Measurements from ENCODE around the gene BICC1. TPM values are rescaled to one million over a fixed set of nuclear protein-coding genes. Genes with fewer than 3 reads are reported as not detected.

Gene BICC1
- total RNA-seq, 1 donor from 2014 or later = 58.0 TPM

DNA sequence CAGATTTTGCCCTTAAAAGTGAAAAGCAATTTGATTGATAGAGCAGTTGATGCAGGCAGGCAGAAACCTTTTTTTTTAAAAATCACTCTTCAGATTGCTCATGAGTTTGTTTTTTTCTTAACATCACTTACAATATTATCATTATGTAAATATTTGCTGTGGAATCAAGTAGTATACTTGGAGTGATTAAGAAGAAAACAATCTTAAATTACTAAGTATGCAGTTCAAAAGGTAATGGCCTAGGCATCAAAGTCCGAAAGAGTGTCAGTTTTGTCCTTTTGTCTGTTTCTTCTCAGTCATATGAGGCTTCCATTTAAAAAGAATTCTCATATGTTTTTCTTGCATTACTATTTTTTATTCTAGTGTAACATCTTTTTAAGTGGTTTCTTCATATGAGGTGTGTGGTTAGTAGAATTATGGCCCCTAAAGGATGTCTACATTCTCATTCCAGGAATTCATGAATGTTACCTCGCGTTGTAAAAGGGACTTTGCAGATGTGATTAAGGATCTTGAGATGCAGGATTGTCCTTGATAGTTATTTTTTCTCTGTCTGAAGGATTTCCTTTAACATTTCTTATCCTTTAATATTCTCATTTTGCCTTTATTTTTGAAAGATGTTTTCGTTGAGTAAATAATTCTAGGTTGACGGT lies 44.0 kb downstream of the BICC1 start:
- peaks cover 1% of the 10 kb centered on the region for H3K36me3 ChIP-seq (ENCODE audit: control insufficient read depth, insufficient read depth, low read length)
- H3K4me3 ChIP-seq (ENCODE audit: low read depth, low read length) = no peak overlapping the region
- DNase-seq (ENCODE audit: low read depth) = no peak
- TF ChIP-seq, protein P1, sequence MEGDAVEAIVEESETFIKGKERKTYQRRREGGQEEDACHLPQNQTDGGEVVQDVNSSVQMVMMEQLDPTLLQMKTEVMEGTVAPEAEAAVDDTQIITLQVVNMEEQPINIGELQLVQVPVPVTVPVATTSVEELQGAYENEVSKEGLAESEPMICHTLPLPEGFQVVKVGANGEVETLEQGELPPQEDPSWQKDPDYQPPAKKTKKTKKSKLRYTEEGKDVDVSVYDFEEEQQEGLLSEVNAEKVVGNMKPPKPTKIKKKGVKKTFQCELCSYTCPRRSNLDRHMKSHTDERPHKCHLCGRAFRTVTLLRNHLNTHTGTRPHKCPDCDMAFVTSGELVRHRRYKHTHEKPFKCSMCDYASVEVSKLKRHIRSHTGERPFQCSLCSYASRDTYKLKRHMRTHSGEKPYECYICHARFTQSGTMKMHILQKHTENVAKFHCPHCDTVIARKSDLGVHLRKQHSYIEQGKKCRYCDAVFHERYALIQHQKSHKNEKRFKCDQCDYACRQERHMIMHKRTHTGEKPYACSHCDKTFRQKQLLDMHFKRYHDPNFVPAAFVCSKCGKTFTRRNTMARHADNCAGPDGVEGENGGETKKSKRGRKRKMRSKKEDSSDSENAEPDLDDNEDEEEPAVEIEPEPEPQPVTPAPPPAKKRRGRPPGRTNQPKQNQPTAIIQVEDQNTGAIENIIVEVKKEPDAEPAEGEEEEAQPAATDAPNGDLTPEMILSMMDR (IDR thresholded peaks at IDR 0.05; ENCODE audit: insufficient read depth, low read length, poor library complexity, severe bottlenecking) = no peak
- no peaks in the 10 kb centered on the region for H3K27me3 ChIP-seq (ENCODE audit: control insufficient read depth, insufficient read depth, low read length)

DNA sequence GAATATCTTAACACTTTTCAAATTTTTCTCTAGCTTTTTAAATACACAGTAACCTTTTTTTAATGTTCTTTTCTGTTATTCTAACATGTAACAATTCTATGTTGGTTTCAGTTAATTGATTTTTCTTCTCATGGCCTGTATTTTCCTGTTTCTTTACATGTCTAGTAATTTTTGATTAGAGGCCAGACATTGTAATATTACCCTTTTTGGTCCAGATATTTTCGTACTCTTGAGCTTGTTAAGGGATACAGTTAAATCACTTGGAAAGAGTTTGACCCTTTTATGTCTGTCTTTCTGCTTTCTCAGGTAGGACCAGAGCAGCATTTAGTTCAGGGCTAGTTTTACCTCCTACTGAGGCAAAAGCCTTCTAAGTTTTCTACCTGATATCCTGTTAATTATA lies 45.0 kb downstream of the BICC1 start:
- peaks cover 1% of the 10 kb centered on the region for H3K36me3 ChIP-seq (ENCODE audit: control insufficient read depth, insufficient read depth, low read length)
- DNase-seq (ENCODE audit: low read depth) = no peak
- H3K27me3 ChIP-seq (ENCODE audit: control insufficient read depth, insufficient read depth, low read length) = no peaks in the 10 kb centered on the region
- no peak overlapping the region for H3K4me3 ChIP-seq (ENCODE audit: low read depth, low read length)
- TF ChIP-seq, protein P1 (IDR thresholded peaks at IDR 0.05; ENCODE audit: insufficient read depth, low read length, poor library complexity, severe bottlenecking) = no peak

DNA sequence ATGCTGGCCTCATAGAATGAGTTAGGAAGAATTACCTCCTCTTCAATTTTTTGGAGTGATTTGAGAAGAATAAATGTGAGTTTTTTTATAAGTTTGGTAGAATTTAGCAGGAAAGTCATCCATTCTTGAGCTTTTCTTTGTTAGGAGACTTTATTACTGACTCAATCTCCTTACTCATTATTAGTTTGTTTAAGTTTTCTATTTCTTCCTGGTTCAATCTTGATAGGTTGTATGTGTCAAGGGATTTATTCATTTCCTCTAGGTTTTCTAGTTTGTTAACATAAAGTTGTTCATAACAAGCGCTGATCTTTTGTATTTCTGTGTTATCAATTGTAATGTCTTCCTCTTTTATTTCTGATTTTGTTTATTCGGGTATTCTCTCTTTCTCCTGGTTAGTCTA lies 47.4 kb downstream of the BICC1 start:
- no peak for DNase-seq (ENCODE audit: low read depth)
- TF ChIP-seq, protein P1 (IDR thresholded peaks at IDR 0.05; ENCODE audit: insufficient read depth, low read length, poor library complexity, severe bottlenecking) = no peak
- no peaks in the 10 kb centered on the region for H3K27me3 ChIP-seq (ENCODE audit: control insufficient read depth, insufficient read depth, low read length)

DNA sequence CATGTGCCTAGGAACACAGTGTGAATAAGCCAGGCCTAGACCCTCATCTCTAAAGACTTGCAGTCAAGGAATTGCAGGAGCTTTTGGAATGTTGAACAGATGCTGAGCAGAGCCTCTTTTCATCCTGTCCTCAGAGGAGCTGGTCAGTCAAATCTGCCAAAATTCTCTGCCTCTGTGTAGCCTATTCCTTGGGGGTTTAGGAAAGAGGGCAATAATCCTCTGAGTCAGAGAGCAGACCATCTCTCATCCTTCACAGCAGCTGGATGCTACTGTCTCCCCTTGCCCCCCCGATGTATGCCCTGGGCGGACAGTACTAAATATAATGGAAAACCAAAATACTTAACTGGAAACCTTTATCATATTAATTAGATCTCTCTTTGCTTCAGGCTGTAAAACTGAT lies 52.6 kb downstream of the BICC1 start:
- TF ChIP-seq, protein P1 (IDR thresholded peaks at IDR 0.05; ENCODE audit: insufficient read depth, low read length, poor library complexity, severe bottlenecking) = no peak
- Histone ChIP-seq H3K27me3 (ENCODE audit: control insufficient read depth, insufficient read depth, low read length) (no peaks in the 10 kb centered on the region), H3K4me3 (ENCODE audit: low read depth, low read length) (no peak overlapping the region), H3K36me3 (ENCODE audit: control insufficient read depth, insufficient read depth, low read length) (no peaks in the 10 kb centered on the region)
- DNase-seq (ENCODE audit: low read depth) = no peak

More for the DNA sequence above, 47.4 kb downstream of the BICC1 start:
- Histone ChIP-seq H3K4me3 (ENCODE audit: low read depth, low read length) (no peak overlapping the region), H3K36me3 (ENCODE audit: control insufficient read depth, insufficient read depth, low read length) (no peaks in the 10 kb centered on the region)

DNA sequence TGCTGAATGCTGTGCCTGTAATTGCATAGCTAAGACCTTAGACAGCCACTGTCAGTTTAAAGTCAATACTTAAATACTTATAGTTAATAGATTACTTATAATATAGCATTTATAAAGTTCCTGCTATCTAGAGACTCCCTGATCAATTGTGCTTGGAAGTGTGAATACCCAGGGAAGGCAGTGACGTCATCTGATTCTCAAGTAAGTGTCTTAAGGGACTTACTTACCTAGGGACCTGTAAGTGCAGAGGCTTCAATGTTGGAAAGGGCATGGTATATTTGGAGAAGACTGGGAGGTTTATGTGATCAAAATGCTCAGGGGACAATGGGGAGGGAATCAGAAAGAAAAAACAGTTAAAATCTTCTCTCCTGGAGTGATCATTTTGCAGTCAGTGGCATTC lies 55.0 kb downstream of the BICC1 start:
- H3K4me3 ChIP-seq (ENCODE audit: low read depth, low read length) = no peak overlapping the region

More for the DNA sequence above, 55.0 kb downstream of the BICC1 start:
- Histone ChIP-seq H3K36me3 (ENCODE audit: control insufficient read depth, insufficient read depth, low read length) (no peaks in the 10 kb centered on the region), H3K27me3 (ENCODE audit: control insufficient read depth, insufficient read depth, low read length) (no peaks in the 10 kb centered on the region)
- DNase-seq (ENCODE audit: low read depth) = no peak
- TF ChIP-seq, protein P1 (IDR thresholded peaks at IDR 0.05; ENCODE audit: insufficient read depth, low read length, poor library complexity, severe bottlenecking) = no peak

Data from kidney epithelial cell (primary cell).